Measurements from ENCODE around the gene KRTAP4-2. TPM values are rescaled to one million over a fixed set of nuclear protein-coding genes. Genes with fewer than 3 reads are reported as not detected.

KRTAP4-2 gene
- total and polyA plus RNA-seq, 2 experiments from 2014 or later = not detected

GRCh38 chr17:41147531-41148204 lies 30.4 kb downstream of the KRTAP4-2 start:
- in situ Hi-C loops (cut with MboI) = no loop called here
- Histone ChIP-seq H3F3A (ENCODE audit: insufficient read depth) (no peaks in the 10 kb centered on the region), H3K9me3 (ENCODE audit: low read depth) (no peaks in the 10 kb centered on the region), H3K36me3 (ENCODE audit: low read depth) (no peaks in the 10 kb centered on the region), H3K4me2 (ENCODE audit: unreplicated experiment) (no peak overlapping the region), H4K20me1 (ENCODE audit: insufficient read depth) (no peaks in the 10 kb centered on the region), H3K9ac (no peak overlapping the region), H3K79me2 (ENCODE audit: insufficient read depth) (no peaks in the 10 kb centered on the region), H3K4me1 (ENCODE audit: insufficient read depth) (no peaks in the 10 kb centered on the region), H2AFZ (no peak overlapping the region), H3K9me2 (ENCODE audit: insufficient read depth) (no peaks in the 10 kb centered on the region), H3K27ac (no peak overlapping the region), H3K27me3 (replicated peaks; ENCODE audit: insufficient read depth) (no peaks in the 10 kb centered on the region), H3K4me3 (no peak overlapping the region)
- no peak for DNase-seq
- 86 to 88% methylated on average over 2 of the region's 2 CpGs for WGBS, 2 experiments (ENCODE audit: low coverage in 1 of 2, low lambda C conversion rate in 2 of 2, missing lambda C conversion rate in 2 of 2)
- no peak for TF ChIP-seq EZH2phosphoT487 (IDR thresholded peaks at IDR 0.05; ENCODE audit: insufficient read depth, low read depth)
- TF ChIP-seq EZH2 (IDR thresholded peaks at IDR 0.05; ENCODE audit: insufficient read depth, poor library complexity, severe bottlenecking) = no peak

DNA sequence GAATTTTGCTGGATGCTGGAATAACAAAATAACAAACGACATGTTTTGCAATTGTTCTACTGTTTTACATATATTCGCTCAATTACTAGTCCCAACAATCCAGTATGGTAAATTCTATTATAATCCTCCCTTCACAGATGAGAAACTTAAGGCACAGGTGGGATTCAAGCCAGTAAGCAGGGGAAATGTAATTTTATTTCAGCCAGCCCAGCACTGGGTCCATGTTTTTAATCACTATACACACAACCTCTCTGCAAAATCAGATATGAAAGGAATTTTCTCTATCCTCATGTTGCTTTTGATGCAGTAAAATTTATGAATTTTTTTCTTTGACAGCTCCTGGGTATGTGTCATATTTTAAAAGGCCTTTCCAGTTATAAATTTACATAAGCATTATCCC lies 32.8 kb downstream of the KRTAP4-2 start:
- Histone ChIP-seq H3K9me3 (ENCODE audit: low read depth) (no peaks in the 10 kb centered on the region), H3K4me3 (no peak overlapping the region), H2AFZ (no peak overlapping the region), H3F3A (ENCODE audit: insufficient read depth) (peaks cover 12% of the 10 kb centered on the region), H3K4me2 (ENCODE audit: unreplicated experiment) (no peak overlapping the region), H3K79me2 (ENCODE audit: insufficient read depth) (no peaks in the 10 kb centered on the region), H3K36me3 (ENCODE audit: low read depth) (no peaks in the 10 kb centered on the region), H3K4me1 (ENCODE audit: insufficient read depth) (peaks cover 13% of the 10 kb centered on the region), H3K27ac (no peak overlapping the region), H3K9ac (no peak overlapping the region), H3K9me2 (ENCODE audit: insufficient read depth) (no peaks in the 10 kb centered on the region), H3K27me3 (replicated peaks; ENCODE audit: insufficient read depth) (no peaks in the 10 kb centered on the region), H4K20me1 (ENCODE audit: insufficient read depth) (no peaks in the 10 kb centered on the region)
- 82 to 90% methylated on average over 2 of the region's 2 CpGs for WGBS, 2 experiments (ENCODE audit: low coverage in 1 of 2, low lambda C conversion rate in 2 of 2, missing lambda C conversion rate in 2 of 2)
- in situ Hi-C loops (cut with MboI) = no loop called here
- no peak for DNase-seq
- TF ChIP-seq EZH2phosphoT487 (IDR thresholded peaks at IDR 0.05; ENCODE audit: insufficient read depth, low read depth) (no peak), EZH2 (IDR thresholded peaks at IDR 0.05; ENCODE audit: insufficient read depth, poor library complexity, severe bottlenecking) (no peak)

- Histone ChIP-seq H3K9ac (no peak overlapping the region), H3K27me3 (replicated peaks; ENCODE audit: insufficient read depth) (no peaks in the 10 kb centered on the region), H3K4me1 (ENCODE audit: insufficient read depth) (peaks cover 14% of the 10 kb centered on the region), H3K27ac (no peak overlapping the region), H3F3A (ENCODE audit: insufficient read depth) (peaks cover 13% of the 10 kb centered on the region), H2AFZ (no peak overlapping the region), H4K20me1 (ENCODE audit: insufficient read depth) (no peaks in the 10 kb centered on the region), H3K9me2 (ENCODE audit: insufficient read depth) (no peaks in the 10 kb centered on the region), H3K9me3 (ENCODE audit: low read depth) (no peaks in the 10 kb centered on the region), H3K4me2 (ENCODE audit: unreplicated experiment) (no peak overlapping the region), H3K79me2 (ENCODE audit: insufficient read depth) (no peaks in the 10 kb centered on the region), H3K36me3 (ENCODE audit: low read depth) (no peaks in the 10 kb centered on the region), H3K4me3 (no peak overlapping the region)
- in situ Hi-C loops (cut with MboI) = no loop called here
- DNase-seq = no peak
- WGBS, 2 experiments (ENCODE audit: low coverage in 1 of 2, low lambda C conversion rate in 2 of 2, missing lambda C conversion rate in 2 of 2) = 93 to 96% methylated on average over 1 of the region's 1 CpG
- no peak for TF ChIP-seq EZH2 (IDR thresholded peaks at IDR 0.05; ENCODE audit: insufficient read depth, poor library complexity, severe bottlenecking)
- no peak for TF ChIP-seq EZH2phosphoT487 (IDR thresholded peaks at IDR 0.05; ENCODE audit: insufficient read depth, low read depth)
Observed at GRCh38 chr17:41144846-41145245, 33.2 kb downstream of the KRTAP4-2 start.

DNA sequence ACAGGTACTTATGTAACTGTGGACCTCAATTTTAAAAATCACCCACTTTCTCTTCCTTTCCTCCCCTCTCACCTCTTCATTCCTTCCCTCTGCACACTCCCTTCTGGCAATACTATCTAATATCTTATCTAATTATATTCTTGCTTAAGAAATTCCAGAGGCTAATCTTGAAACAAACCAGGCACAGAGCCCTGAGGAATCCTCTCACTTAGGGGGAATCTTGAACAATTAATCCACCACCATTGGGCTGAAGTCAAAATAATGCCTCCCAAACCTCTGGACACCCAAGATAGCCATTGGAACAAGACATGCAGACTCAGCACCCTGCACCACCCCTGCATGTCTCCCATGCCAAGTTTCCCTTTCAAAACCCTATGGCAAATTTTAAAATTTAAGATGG lies 36.7 kb downstream of the KRTAP4-2 start:
- Histone ChIP-seq H4K20me1 (ENCODE audit: insufficient read depth) (no peaks in the 10 kb centered on the region), H3K27me3 (replicated peaks; ENCODE audit: insufficient read depth) (no peaks in the 10 kb centered on the region), H3K4me3 (no peak overlapping the region), H3K27ac (peak overlapping the region; percentile 83), H3K9me3 (ENCODE audit: low read depth) (no peaks in the 10 kb centered on the region), H3K9me2 (ENCODE audit: insufficient read depth) (peaks cover 2% of the 10 kb centered on the region; the same call in 1 of the 2 replicates), H3K36me3 (ENCODE audit: low read depth) (no peaks in the 10 kb centered on the region), H3K79me2 (ENCODE audit: insufficient read depth) (no peaks in the 10 kb centered on the region), H3K4me2 (ENCODE audit: unreplicated experiment) (peak overlapping the region; percentile 38), H3K9ac (peak overlapping the region; percentile 10; the same call in 1 of the 2 replicates), H3K4me1 (ENCODE audit: insufficient read depth) (peaks cover 14% of the 10 kb centered on the region), H3F3A (ENCODE audit: insufficient read depth) (peaks cover 13% of the 10 kb centered on the region), H2AFZ (no peak overlapping the region)
- no peak for TF ChIP-seq EZH2phosphoT487 (IDR thresholded peaks at IDR 0.05; ENCODE audit: insufficient read depth, low read depth)
- no peak for DNase-seq
- in situ Hi-C loops (cut with MboI) = no loop called here

All from GM23248 (cell line).